Osteoblast (primary cell): Measurements from ENCODE around the gene JMJD6. TPM values are rescaled to one million over a fixed set of nuclear protein-coding genes. Genes with fewer than 3 reads are reported as not detected.

ENCODE experiments used
- DNase-seq: peaks from one replicate; pipeline ENCODE4 v3.0.0; 2011; ENCODE audit warnings: low spot score, mixed read lengths; ENCODE audit not compliant: insufficient read length; ENCODE audit errors: missing footprints
- H2AFZ ChIP-seq: 2 replicates; pipeline ENCODE4 v1.6.0; 2011; ENCODE audit warnings: mild to moderate bottlenecking, low read length
- H3K27ac ChIP-seq: 2 replicates; pipeline ENCODE4 v1.5.1; 2011; ENCODE audit warnings: mild to moderate bottlenecking, low read depth, low read length, moderate library complexity
- H3K27me3 ChIP-seq: 2 replicates; pipeline ENCODE4 v1.6.0; 2012; ENCODE audit warnings: mild to moderate bottlenecking, control low read depth, inconsistent platforms, low read length, moderate library complexity; ENCODE audit not compliant: insufficient read depth
- H3K36me3 ChIP-seq: 2 replicates; pipeline ENCODE4 v1.5.1; 2011; ENCODE audit warnings: mild to moderate bottlenecking, low read length, control low read depth, moderate library complexity; ENCODE audit not compliant: insufficient read depth
- H3K4me1 ChIP-seq: 2 replicates; pipeline ENCODE4 v1.5.1; 2011; ENCODE audit warnings: mild to moderate bottlenecking, low read length, control low read depth, moderate library complexity; ENCODE audit not compliant: insufficient read depth
- H3K4me2 ChIP-seq: 2 replicates; pipeline ENCODE4 v1.6.0; 2011; ENCODE audit warnings: mild to moderate bottlenecking, low read length; ENCODE audit not compliant: insufficient read depth
- H3K4me3 ChIP-seq: fragments of 200-600 bp; sonication (generic); 3 replicates; pipeline ENCODE4 v1.5.1; 2012; ENCODE audit warnings: mild to moderate bottlenecking, low read length, inconsistent platforms; ENCODE audit not compliant: insufficient read depth
- H3K79me2 ChIP-seq: 2 replicates; pipeline ENCODE4 v1.6.0; 2012; ENCODE audit warnings: mild to moderate bottlenecking, low read length, control low read depth, inconsistent platforms; ENCODE audit not compliant: insufficient read depth
- H3K9me3 ChIP-seq: 2 replicates; pipeline ENCODE4 v1.5.1; 2011; ENCODE audit warnings: low read depth, low read length, control low read depth
- H4K20me1 ChIP-seq: 2 replicates; pipeline ENCODE4 v1.6.0; 2012; ENCODE audit warnings: mild to moderate bottlenecking, low read length, control low read depth; ENCODE audit not compliant: insufficient read depth
- CTCF ChIP-seq: IDR thresholded peaks from 2 replicates; pipeline ENCODE4 v1.5.1; 2011; ENCODE audit warnings: mild to moderate bottlenecking, low read depth, low read length, moderate library complexity; ENCODE audit errors: extremely low read depth
- total RNA-seq: library from RNA; depleted of rRNA; stranded (reverse); fragments of >200 nt; gene quantifications from 2 replicates; pipeline ENCODE4 v1.2.3, GENCODE V29; 2012

JMJD6 gene
- total RNA-seq, 1 donor = 18.8 TPM

- TF ChIP-seq CTCF = no peak
These were observed 52.7 kb downstream of the JMJD6 start for GRCh38 chr17:76673729-76674128.

GRCh38 chr17:76672892-76673291, 53.5 kb downstream of the JMJD6 start:
- Histone ChIP-seq H3K27ac (no peak overlapping the region), H2AFZ (no peak overlapping the region), H3K36me3 (peaks cover 14% of the 10 kb centered on the region), H4K20me1 (no peaks in the 10 kb centered on the region), H3K4me1 (peaks cover 9% of the 10 kb centered on the region), H3K79me2 (no peaks in the 10 kb centered on the region), H3K4me3 (peak overlapping the region; percentile 76), H3K4me2 (peak overlapping the region; percentile 95), H3K27me3 (no peaks in the 10 kb centered on the region), H3K9me3 (no peaks in the 10 kb centered on the region)
- DNase-seq = peak; percentile 50
- no peak for TF ChIP-seq CTCF

More at GRCh38 chr17:76673729-76674128, 52.7 kb downstream of the JMJD6 start:
- peak; percentile 71 for DNase-seq
- Histone ChIP-seq H2AFZ (no peak overlapping the region), H3K27me3 (no peaks in the 10 kb centered on the region), H3K79me2 (no peaks in the 10 kb centered on the region), H4K20me1 (peaks cover under 1% of the 10 kb centered on the region), H3K9me3 (no peaks in the 10 kb centered on the region), H3K4me3 (no peak overlapping the region), H3K4me2 (no peak overlapping the region), H3K36me3 (peaks cover 22% of the 10 kb centered on the region), H3K4me1 (peaks cover 9% of the 10 kb centered on the region), H3K27ac (no peak overlapping the region)

- peak overlapping the region; percentile 74 for H3K27ac ChIP-seq
- DNase-seq = peak; percentile 86
- no peaks in the 10 kb centered on the region for H4K20me1 ChIP-seq
- H3K4me3 ChIP-seq = peak overlapping the region; percentile 76
- H2AFZ ChIP-seq = peak overlapping the region; percentile 47
- no peak for TF ChIP-seq CTCF
- H3K79me2 ChIP-seq = no peaks in the 10 kb centered on the region
- peaks cover 9% of the 10 kb centered on the region for H3K4me1 ChIP-seq
- H3K27me3 ChIP-seq = no peaks in the 10 kb centered on the region
- H3K9me3 ChIP-seq = no peaks in the 10 kb centered on the region
- peak overlapping the region; percentile 95 for H3K4me2 ChIP-seq
- H3K36me3 ChIP-seq = peaks cover 9% of the 10 kb centered on the region
These were observed 54.0 kb downstream of the JMJD6 start for GRCh38 chr17:76672270-76672851.

GRCh38 chr17:76671912-76672262, 54.5 kb downstream of the JMJD6 start:
- H4K20me1 ChIP-seq = no peaks in the 10 kb centered on the region
- H3K4me3 ChIP-seq = peak overlapping the region; percentile 76
- peak overlapping the region; percentile 47 for H2AFZ ChIP-seq
- peaks cover 9% of the 10 kb centered on the region for H3K4me1 ChIP-seq
- peak overlapping the region; percentile 74 for H3K27ac ChIP-seq
- no peaks in the 10 kb centered on the region for H3K9me3 ChIP-seq
- no peaks in the 10 kb centered on the region for H3K79me2 ChIP-seq
- no peak for DNase-seq
- H3K4me2 ChIP-seq = peak overlapping the region; percentile 95
- H3K36me3 ChIP-seq = peaks cover 5% of the 10 kb centered on the region
- no peak for TF ChIP-seq CTCF
- no peaks in the 10 kb centered on the region for H3K27me3 ChIP-seq
